NOMO-1 treated with dmso at 0.1 percent for 144 hours (cell line): ENCODE measurements around the gene DNAJB12.

Source experiments
- DNase-seq: peaks from one replicate; lab custom pipeline; 2025; ENCODE audit not compliant: unreplicated experiment; lab: John Stamatoyannopoulos, UW

Gene DNAJB12

DNA sequence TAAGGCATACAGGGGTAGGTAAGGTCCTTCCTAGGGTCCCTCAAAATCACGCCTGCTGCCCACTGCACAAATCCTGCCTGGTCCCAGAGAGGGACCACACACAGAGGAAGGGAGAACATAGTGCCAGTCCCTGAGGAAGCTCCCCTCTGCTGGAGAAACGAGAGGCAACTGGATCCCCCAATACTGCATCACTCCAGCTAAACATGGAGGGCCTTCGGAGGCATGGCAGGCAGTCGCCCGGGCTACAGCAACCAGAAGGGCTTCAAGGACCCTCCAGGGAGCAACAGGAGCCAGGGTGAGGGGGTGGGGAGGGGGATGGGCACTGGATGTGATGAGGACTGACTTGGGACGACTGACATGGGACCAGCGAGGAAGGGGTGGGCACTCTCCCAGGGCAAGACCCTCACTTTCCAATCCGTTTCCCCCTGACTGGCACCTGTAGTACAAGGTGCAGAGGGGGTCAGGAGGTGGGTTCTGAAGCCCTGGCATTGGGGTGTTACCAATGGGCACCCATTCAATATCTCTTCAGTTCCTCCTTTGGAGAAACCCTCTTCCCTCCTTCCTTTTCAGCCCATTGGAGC, 59.3 kb downstream of the DNAJB12 start:
- DNase-seq = no peak

DNA sequence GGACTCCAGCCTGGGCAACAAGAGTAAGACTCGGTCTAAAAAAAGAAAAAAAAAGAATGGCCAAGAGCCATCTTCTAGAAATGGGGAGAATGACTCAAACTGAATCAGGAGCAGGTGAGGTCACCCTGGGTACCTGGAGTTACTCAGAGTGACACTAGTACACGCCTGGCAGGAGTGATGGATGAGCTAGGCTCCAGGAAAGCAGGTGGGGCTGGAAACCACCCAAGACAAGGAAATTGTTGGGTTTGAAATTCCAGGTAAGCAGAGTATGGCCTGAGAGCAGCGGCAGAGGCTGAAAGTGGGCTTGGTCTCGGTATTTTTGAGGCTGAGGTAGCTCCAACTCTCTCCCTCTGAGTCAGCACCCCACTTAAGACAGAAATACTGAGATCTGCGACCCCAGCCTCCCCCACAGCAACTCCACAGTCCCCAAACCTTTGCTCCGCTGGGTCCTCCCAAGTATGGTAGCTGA, 62.5 kb downstream of the DNAJB12 start:
- no peak for DNase-seq

DNA sequence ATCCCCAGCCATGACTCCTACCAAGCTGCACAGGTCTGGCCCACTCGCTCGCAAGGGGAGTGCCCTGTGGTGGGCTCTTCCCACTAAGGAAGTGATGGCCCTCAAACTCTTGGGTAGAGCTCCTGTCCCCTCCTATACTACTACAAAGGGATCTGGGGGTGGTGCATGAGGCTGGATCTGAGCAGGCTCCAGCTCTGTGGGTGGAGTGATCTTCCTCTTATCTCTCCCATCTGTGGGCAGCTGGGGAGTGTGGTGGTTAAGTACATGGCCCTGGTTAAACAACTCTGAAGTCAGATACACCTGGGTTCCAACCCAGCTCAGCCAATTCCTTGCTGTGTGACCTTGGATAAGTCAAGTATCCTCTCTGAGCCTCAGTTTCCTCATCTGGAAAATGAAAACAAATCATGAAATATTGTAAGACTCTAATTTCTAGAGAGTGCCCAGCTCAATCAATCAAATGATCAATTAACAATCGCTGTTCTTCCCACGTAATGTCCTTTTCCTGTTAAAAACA, 63.6 kb downstream of the DNAJB12 start:
- no peak for DNase-seq

DNA sequence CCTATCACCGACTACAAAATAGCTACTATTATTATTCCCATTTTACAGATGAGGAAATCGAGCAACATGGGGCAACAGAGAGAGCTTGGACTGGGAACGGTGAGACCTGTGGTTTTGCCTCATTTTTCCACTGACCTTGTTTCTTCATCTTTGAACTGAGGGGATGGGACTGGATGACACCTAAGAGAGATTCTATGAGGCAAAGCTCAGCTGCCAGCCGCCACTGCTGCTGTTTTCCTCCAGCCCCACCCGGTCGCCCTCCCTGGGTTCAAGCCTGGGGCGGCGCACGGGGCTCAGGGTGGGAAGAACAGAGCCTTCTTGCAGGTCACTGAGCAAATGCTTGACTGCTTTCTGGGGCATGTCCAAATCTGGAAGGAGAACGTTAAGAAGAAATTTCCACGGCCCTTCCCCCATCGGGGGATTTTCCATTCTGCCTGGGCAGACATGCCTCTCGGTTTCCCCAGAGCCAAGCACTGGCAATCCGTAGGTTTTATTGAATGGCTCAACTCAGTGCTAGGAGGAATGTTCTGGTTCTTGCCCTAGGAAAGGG, 68.7 kb downstream of the DNAJB12 start:
- no peak for DNase-seq

DNA sequence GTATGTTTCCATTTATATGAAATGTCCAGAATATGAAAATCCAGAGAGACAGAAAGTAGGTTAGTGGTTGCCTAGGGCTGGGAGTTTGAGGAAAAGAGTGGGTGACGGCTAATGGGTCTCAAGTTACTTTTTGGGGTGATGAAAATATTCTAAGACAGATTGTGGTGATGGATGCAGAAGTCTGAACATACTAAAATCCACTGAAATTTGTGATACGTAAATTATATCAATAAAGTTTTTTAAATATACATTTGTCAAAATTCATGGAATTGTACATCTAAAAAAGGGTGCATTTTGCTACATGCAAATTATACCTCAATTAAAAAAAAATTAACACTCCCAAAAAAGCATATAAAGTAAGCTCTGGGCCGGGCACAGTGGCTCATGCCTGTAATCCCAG, 71.6 kb downstream of the DNAJB12 start:
- no peak for DNase-seq
